Stromal cell of bone marrow (primary cell): ENCODE data around the gene HSPB1.
"Not testable (repeated sequence)": the region's sequence is repeated elsewhere in the genome, so short reads cannot be mapped to it uniquely, and the experiment has no call there.

Experiments used
- DNase-seq: peaks from one replicate; pipeline ENCODE4 v3.0.0-alpha.2; 2012; ENCODE audit warnings: low read depth

Gene HSPB1

GRCh38 chr7:76334320-76334967 lies 32.0 kb downstream of the HSPB1 start:
- no peak for DNase-seq

- not testable (repeated sequence) for DNase-seq
These were observed 32.9 kb downstream of the HSPB1 start for GRCh38 chr7:76335417-76335816.

- no peak for DNase-seq
These were observed 33.6 kb downstream of the HSPB1 start for GRCh38 chr7:76336094-76336493.

- DNase-seq, result no peak
These were observed 34.7 kb downstream of the HSPB1 start for GRCh38 chr7:76337147-76337546.

- no peak for DNase-seq
These were observed 36.0 kb downstream of the HSPB1 start for GRCh38 chr7:76338298-76339084.

- peak; percentile 86 for DNase-seq
These were observed 38.2 kb downstream of the HSPB1 start for GRCh38 chr7:76340617-76341131.

GRCh38 chr7:76342222-76342621 lies 39.7 kb downstream of the HSPB1 start:
- DNase-seq, result no peak

GRCh38 chr7:76343294-76343930 lies 40.9 kb downstream of the HSPB1 start:
- no peak for DNase-seq

GRCh38 chr7:76343931-76344321 lies 41.5 kb downstream of the HSPB1 start:
- no peak for DNase-seq

GRCh38 chr7:76346097-76346496 lies 43.6 kb downstream of the HSPB1 start:
- DNase-seq, result no peak

GRCh38 chr7:76346778-76347177 lies 44.3 kb downstream of the HSPB1 start:
- no peak for DNase-seq

- DNase-seq, result no peak
These were observed 45.2 kb downstream of the HSPB1 start for GRCh38 chr7:76347710-76348109.

- no peak for DNase-seq
These were observed 46.9 kb downstream of the HSPB1 start for GRCh38 chr7:76349313-76349885.

GRCh38 chr7:76351372-76351771 lies 48.9 kb downstream of the HSPB1 start:
- DNase-seq, result no peak

- DNase-seq, result no peak
These were observed 49.7 kb downstream of the HSPB1 start for GRCh38 chr7:76352193-76352592.

GRCh38 chr7:76353744-76354143 lies 51.3 kb downstream of the HSPB1 start:
- DNase-seq, result no peak
